ENCODE data around the gene TCHHL1. TPM values are rescaled to one million over a fixed set of nuclear protein-coding genes. Genes with fewer than 3 reads are reported as not detected.
A peak's percentile ranks its signal among the peaks of the same experiment; 100 is the strongest.

The TCHHL1 gene
- total and polyA plus RNA-seq, 8 donors, result 0.18 TPM; not detected in 7

- Histone ChIP-seq H3K9me3 (peaks cover 12 to 21% (median 20%) of the 10 kb centered on the region in 4 donors), H3K27ac (no peak overlapping the region), H3K4me1 (peaks cover 30 to 50% (median 39%) of the 10 kb centered on the region in 4 donors), H3K4me3 (peak overlapping the region in 3 of 4 donors; percentile 4 to 65 (median 24)), H3K36me3 (no peaks in the 10 kb centered on the region), H3K27me3 (peaks cover 35 to 100% (median 57%) of the 10 kb centered on the region in 3 donors)
- DNase-seq, result peak in 1 of 2 donors; percentile 2
- no peak for TF ChIP-seq POLR2A (IDR thresholded peaks at IDR 0.05)
- no peak for TF ChIP-seq EP300 (IDR thresholded peaks at IDR 0.05)
- intact Hi-C loops (cut with DNase I; ENCODE audit: low total_unique reads), result no loop called here
- 18 to 25% (median 20%) methylated on average over 41 of the region's 41 CpGs for WGBS, 5 donors
These were observed 18.4 kb upstream of the TCHHL1 start for GRCh38 chr1:152107031-152107983.

GRCh38 chr1:152104854-152105253, 16.0 kb upstream of the TCHHL1 start:
- TF ChIP-seq EP300 (IDR thresholded peaks at IDR 0.05), result no peak
- TF ChIP-seq CTCF (IDR thresholded peaks at IDR 0.05), result no peak
- TF ChIP-seq POLR2AphosphoS5 (IDR thresholded peaks at IDR 0.05), result no peak
- TF ChIP-seq POLR2A (IDR thresholded peaks at IDR 0.05), result no peak
- Histone ChIP-seq H3K4me3 (no peak overlapping the region), H3K4me1 (peaks cover 6 to 26% (median 14%) of the 10 kb centered on the region in 4 donors), H3K27ac (no peak overlapping the region), H3K9me3 (peaks cover 12 to 21% (median 20%) of the 10 kb centered on the region in 4 donors), H3K36me3 (no peaks in the 10 kb centered on the region), H3K27me3 (peaks cover 28 to 99% (median 32%) of the 10 kb centered on the region in 3 donors)
- WGBS, 5 donors, result 35 to 49% (median 40%) methylated on average over 2 of the region's 2 CpGs
- no peak for DNase-seq
- intact Hi-C loops (cut with DNase I; ENCODE audit: low total_unique reads), result no loop called here

GRCh38 chr1:152096931-152097330, 8.1 kb upstream of the TCHHL1 start:
- TF ChIP-seq POLR2A (IDR thresholded peaks at IDR 0.05) (no peak), CTCF (IDR thresholded peaks at IDR 0.05) (no peak), EP300 (IDR thresholded peaks at IDR 0.05) (no peak), POLR2AphosphoS5 (IDR thresholded peaks at IDR 0.05) (no peak)

GRCh38 chr1:152086760-152087159, 2.1 kb downstream of the TCHHL1 start:
- Histone ChIP-seq H3K4me1 (no peaks in the 10 kb centered on the region), H3K4me3 (no peak overlapping the region), H3K27ac (no peak overlapping the region), H3K36me3 (no peaks in the 10 kb centered on the region), H3K27me3 (peaks cover 0 to 42% (median 4%) of the 10 kb centered on the region in 3 donors), H3K9me3 (peaks cover 0 to under 1% (median 0%) of the 10 kb centered on the region in 4 donors)
- intact Hi-C loops (cut with DNase I; ENCODE audit: low total_unique reads), result no loop called here
- TF ChIP-seq CTCF (IDR thresholded peaks at IDR 0.05) (no peak), EP300 (IDR thresholded peaks at IDR 0.05) (no peak), POLR2AphosphoS5 (IDR thresholded peaks at IDR 0.05) (no peak), POLR2A (IDR thresholded peaks at IDR 0.05) (no peak)
- no peak for DNase-seq

More at GRCh38 chr1:152096931-152097330, 8.1 kb upstream of the TCHHL1 start:
- H3K4me1 ChIP-seq, result no peaks in the 10 kb centered on the region
- H3K4me3 ChIP-seq, result no peak overlapping the region
- intact Hi-C loops (cut with DNase I; ENCODE audit: low total_unique reads), result no loop called here
- DNase-seq, result no peak
- peaks cover 0 to 26% (median 20%) of the 10 kb centered on the region in 4 donors for H3K9me3 ChIP-seq
- H3K27ac ChIP-seq, result no peak overlapping the region
- H3K27me3 ChIP-seq, result peaks cover 0 to 32% (median 0%) of the 10 kb centered on the region in 3 donors
- H3K36me3 ChIP-seq, result no peaks in the 10 kb centered on the region
- 60 to 69% (median 62%) methylated on average over 3 of the region's 3 CpGs for WGBS, 5 donors
